A673 (cell line): ENCODE measurements around the gene CYP11A1.

Source experiments
- EZH2 ChIP-seq: fragments of 200-600 bp; sonication (generic); IDR thresholded peaks from 2 replicates; pipeline ENCODE4 v1.6.1; 2017; ENCODE audit warnings: borderline replicate concordance, low read depth, mild to moderate bottlenecking, mixed read lengths, antibody characterized with exemption, low read length; ENCODE audit not compliant: poor library complexity, severe bottlenecking
- TF ChIP-seq, protein P1 (sequence below): fragments of 300-800, 200-600 bp; sonication (generic); conservative IDR thresholded peaks from 2 replicates; pipeline ENCODE4 v1.5.1; 2017; ENCODE audit warnings: low read depth, mild to moderate bottlenecking, antibody characterized with exemption, low read length, moderate library complexity, mixed read lengths

DNA sequence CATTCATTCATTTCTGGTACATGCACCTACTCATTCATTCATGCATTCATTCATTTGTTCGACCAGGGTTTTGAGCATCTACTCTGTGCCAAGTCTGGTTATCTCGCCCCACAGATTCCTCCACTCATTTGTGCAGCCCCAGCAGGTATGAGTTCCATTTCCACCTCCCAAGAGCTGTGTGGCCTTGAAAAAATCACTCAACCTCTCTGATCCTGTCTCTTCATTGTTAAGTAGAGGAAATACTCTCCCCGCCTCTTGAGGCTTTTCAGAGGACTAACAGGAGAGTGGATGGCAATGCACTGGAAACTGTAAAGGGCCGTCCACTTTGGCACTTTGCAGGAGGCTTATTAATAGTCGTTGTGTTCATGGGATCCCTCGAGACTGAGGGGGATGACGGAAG, 61.8 kb downstream of the CYP11A1 start:
- TF ChIP-seq, protein P1, sequence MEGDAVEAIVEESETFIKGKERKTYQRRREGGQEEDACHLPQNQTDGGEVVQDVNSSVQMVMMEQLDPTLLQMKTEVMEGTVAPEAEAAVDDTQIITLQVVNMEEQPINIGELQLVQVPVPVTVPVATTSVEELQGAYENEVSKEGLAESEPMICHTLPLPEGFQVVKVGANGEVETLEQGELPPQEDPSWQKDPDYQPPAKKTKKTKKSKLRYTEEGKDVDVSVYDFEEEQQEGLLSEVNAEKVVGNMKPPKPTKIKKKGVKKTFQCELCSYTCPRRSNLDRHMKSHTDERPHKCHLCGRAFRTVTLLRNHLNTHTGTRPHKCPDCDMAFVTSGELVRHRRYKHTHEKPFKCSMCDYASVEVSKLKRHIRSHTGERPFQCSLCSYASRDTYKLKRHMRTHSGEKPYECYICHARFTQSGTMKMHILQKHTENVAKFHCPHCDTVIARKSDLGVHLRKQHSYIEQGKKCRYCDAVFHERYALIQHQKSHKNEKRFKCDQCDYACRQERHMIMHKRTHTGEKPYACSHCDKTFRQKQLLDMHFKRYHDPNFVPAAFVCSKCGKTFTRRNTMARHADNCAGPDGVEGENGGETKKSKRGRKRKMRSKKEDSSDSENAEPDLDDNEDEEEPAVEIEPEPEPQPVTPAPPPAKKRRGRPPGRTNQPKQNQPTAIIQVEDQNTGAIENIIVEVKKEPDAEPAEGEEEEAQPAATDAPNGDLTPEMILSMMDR = no peak
- no peak for TF ChIP-seq EZH2
